HFF-Myc (cell line): Measurements from ENCODE around the gene SNRPB2.
A peak's percentile ranks its signal among the peaks of the same experiment; 100 is the strongest.

Source experiments
- DNase-seq: peaks from one replicate; pipeline ENCODE4 v3.0.0-alpha.2; 2011; ENCODE audit warnings: low read depth; ENCODE audit errors: extremely low read depth
- H3K4me3 ChIP-seq: replicated peaks from 2 replicates; pipeline ENCODE4 v1.5.1; 2011; ENCODE audit warnings: low read depth, mild to moderate bottlenecking, control low read depth, low read length
- CTCF ChIP-seq: IDR thresholded peaks from 2 replicates; pipeline ENCODE4 v1.5.1; 2012; ENCODE audit warnings: mild to moderate bottlenecking, low read depth, low read length, control low read depth; ENCODE audit errors: missing control alignments

The SNRPB2 gene

GRCh38 chr20:16745204-16745603 lies 15.4 kb downstream of the SNRPB2 start:
- H3K4me3 ChIP-seq = no peak overlapping the region
- no peak for TF ChIP-seq CTCF
- DNase-seq = no peak

GRCh38 chr20:16747291-16747811 lies 17.5 kb downstream of the SNRPB2 start:
- no peak for DNase-seq
- TF ChIP-seq CTCF = no peak
- no peak overlapping the region for H3K4me3 ChIP-seq

- H3K4me3 ChIP-seq = no peak within 1 kb of the TSS
- no peak for DNase-seq
- TF ChIP-seq CTCF = no peak
Observed at GRCh38 chr20:16748308-16748900, 18.6 kb downstream of the SNRPB2 start, which contains the start of gene OTOR. Gene OTOR, plus strand, starts transcription at chr20:16748358. Its CDS starts 44 bp downstream, at chr20:16748402.

GRCh38 chr20:16749573-16749972 lies 19.7 kb downstream of the SNRPB2 start:
- peak; percentile 18 for TF ChIP-seq CTCF
- no peak overlapping the region for H3K4me3 ChIP-seq
- no peak for DNase-seq

- no peak overlapping the region for H3K4me3 ChIP-seq
- DNase-seq = no peak
- TF ChIP-seq CTCF = no peak
Observed at GRCh38 chr20:16752082-16752481, 22.3 kb downstream of the SNRPB2 start.

GRCh38 chr20:16752901-16753300 lies 23.1 kb downstream of the SNRPB2 start:
- H3K4me3 ChIP-seq = no peak overlapping the region
- no peak for DNase-seq
- TF ChIP-seq CTCF = no peak
